Measurements from ENCODE around the gene POLR2E. TPM values are rescaled to one million over a fixed set of nuclear protein-coding genes. Genes with fewer than 3 reads are reported as not detected.

The POLR2E gene
- total RNA-seq, 1 donor from 2014 or later: 140 TPM

DNA sequence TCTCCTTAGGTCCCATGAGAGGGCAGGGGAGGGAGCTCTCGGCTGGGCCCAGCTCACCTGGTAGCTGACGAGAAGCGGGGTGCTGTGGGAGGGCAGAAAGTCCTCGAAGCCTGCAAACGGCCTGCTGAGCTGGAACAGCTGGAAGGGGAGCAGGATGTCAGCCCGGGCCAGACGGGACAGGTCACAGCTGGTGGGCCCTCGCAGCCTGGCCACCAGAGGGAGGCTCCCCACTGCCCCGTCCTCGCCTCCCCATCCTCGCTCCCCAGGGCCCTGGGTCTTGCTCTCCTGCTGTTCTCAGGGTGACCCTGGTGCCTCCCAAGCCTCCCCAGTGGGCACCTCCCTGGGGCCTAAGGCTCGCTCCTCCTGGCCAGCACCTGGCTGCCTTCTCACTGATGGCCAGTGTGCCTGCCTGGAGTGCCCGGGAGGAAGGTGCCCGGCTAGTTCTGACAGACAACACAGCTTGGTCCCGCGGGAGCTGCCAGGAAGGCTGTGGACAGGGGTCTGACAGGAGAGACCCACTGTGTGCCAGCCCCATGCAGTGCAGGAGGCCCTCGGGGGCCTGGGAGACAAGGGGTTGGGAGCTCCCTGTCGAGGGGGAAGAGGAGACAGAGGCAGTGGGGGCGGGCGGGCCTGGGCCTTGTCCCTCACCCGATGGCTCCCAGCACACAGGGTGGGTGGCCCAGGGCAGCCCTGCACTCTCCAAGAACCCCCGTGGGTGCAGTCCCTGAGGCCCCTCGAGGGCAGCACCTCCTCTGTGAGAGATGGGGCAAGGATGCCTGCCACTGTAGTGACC lies 28.9 kb upstream of the POLR2E start:
- H3K27ac ChIP-seq (replicated peaks): no peak overlapping the region
- no peak overlapping the region for H3K4me3 ChIP-seq
- TF ChIP-seq, protein P1, sequence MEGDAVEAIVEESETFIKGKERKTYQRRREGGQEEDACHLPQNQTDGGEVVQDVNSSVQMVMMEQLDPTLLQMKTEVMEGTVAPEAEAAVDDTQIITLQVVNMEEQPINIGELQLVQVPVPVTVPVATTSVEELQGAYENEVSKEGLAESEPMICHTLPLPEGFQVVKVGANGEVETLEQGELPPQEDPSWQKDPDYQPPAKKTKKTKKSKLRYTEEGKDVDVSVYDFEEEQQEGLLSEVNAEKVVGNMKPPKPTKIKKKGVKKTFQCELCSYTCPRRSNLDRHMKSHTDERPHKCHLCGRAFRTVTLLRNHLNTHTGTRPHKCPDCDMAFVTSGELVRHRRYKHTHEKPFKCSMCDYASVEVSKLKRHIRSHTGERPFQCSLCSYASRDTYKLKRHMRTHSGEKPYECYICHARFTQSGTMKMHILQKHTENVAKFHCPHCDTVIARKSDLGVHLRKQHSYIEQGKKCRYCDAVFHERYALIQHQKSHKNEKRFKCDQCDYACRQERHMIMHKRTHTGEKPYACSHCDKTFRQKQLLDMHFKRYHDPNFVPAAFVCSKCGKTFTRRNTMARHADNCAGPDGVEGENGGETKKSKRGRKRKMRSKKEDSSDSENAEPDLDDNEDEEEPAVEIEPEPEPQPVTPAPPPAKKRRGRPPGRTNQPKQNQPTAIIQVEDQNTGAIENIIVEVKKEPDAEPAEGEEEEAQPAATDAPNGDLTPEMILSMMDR (IDR thresholded peaks at IDR 0.05; ENCODE audit: borderline replicate concordance): no peak
- no peaks in the 10 kb centered on the region for H3K27me3 ChIP-seq (ENCODE audit: low read depth)
- intact Hi-C loops (cut with micrococcal nuclease): loop anchor here (10.0 kb wide), 1 partner anchor 61 kb away; no protein-coding TSS in a partner anchor
- H3K4me1 ChIP-seq: no peaks in the 10 kb centered on the region
- H3K9me3 ChIP-seq (replicated peaks): no peaks in the 10 kb centered on the region
- DNase-seq: no peak
- peaks cover 87% of the 10 kb centered on the region for H3K36me3 ChIP-seq

DNA sequence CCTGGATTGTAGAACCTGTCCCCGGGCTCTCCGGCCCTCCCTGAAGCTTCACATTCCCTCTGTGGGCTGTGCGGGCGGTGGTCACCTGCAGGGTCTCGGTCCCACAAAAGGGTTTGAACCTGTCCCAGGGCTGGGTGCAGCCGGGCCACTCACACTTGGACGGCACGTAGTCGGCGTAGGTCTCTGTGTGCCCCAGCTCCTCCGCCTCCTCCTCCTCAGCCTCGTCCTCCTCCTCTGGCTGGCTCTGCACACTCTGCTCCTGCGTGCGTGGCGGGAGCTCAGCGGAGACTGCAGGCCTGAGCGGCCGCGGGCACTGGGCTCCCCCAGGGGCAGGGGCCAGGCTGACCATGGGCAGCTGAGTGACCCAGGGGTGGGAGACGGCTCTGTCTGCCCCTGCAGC lies 28.2 kb upstream of the POLR2E start:
- no peaks in the 10 kb centered on the region for H3K27me3 ChIP-seq (ENCODE audit: low read depth)
- TF ChIP-seq, protein P1 (IDR thresholded peaks at IDR 0.05; ENCODE audit: borderline replicate concordance): no peak
- intact Hi-C loops (cut with micrococcal nuclease): loop anchor here (10.0 kb wide), 1 partner anchor 61 kb away; no protein-coding TSS in a partner anchor
- no peaks in the 10 kb centered on the region for H3K9me3 ChIP-seq (replicated peaks)
- H3K4me3 ChIP-seq: no peak overlapping the region
- no peaks in the 10 kb centered on the region for H3K4me1 ChIP-seq
- no peak for DNase-seq
- peaks cover 92% of the 10 kb centered on the region for H3K36me3 ChIP-seq
- H3K27ac ChIP-seq (replicated peaks): no peak overlapping the region

DNA sequence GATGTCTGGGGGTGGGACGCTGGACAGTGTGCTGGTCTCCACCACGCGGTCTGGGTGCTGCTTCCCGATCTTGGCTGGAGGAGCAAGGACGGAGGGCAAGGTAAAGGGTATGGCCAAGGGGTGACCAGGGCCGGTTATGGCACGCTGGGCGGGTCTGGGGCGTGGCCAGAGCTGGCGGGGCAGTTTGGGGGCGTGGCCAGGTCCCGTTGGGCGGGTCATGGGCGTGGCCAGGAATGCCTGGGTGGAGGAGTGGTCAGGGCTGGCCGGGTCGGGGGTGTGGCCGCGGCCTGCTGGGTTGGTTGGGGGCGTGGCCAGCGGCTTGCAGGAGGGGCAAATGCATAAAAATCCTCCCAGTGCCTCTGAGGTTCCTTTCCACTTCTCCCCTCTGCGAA lies 27.8 kb upstream of the POLR2E start:
- H3K9me3 ChIP-seq (replicated peaks): no peaks in the 10 kb centered on the region
- no peak overlapping the region for H3K27ac ChIP-seq (replicated peaks)
- no peak for DNase-seq
- intact Hi-C loops (cut with micrococcal nuclease): loop anchor here (10.0 kb wide), 1 partner anchor 62 kb away; no protein-coding TSS in a partner anchor
- TF ChIP-seq, protein P1 (IDR thresholded peaks at IDR 0.05; ENCODE audit: borderline replicate concordance): no peak
- H3K36me3 ChIP-seq: peaks cover 94% of the 10 kb centered on the region
- no peaks in the 10 kb centered on the region for H3K4me1 ChIP-seq
- no peaks in the 10 kb centered on the region for H3K27me3 ChIP-seq (ENCODE audit: low read depth)
- no peak overlapping the region for H3K4me3 ChIP-seq

DNA sequence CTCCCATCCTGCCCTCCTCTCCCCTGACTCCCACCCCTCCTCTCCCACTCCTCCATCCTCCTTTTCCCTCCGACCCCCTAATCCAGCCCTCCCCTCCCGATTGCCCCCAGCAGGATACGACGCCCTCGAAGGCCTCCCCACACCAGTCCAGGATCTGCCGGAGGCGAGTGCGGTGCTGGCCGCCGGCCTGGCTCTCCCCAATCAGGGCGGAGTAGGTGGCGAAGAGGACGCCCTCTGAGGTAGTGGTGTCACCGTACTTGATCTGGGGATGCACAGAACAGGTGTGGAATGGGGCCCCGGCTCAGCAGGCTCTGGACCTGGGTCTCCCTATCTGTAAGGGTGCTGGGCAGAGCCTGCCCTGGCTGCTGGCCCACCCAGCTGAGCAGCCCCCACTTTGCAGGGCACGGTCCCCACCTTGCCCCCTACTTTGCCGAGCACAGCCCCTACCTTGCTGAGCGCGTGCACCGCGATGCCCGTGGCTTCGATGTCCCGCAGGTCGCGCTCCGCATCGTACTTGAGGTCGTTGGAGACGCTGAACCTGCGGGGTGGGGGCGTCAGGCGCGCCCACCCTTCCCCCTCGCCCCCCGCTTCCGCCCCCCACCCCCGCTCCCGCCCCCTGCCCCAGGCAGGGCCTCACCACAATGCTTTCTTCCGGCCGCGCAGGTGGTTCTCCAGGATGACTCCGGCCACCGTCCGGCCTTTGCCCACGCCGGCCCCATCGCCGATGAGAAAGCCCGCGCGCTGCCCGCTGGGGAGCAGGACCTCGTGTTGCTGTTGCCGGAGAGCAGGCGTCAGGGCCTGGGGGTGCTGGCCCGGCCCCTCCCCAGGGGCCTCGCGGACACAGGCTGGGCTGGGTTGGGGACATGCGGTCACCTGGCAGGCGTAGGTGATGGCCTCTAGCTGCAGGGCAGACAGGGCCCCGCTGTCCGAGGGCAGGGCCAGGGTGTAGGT lies 27.1 kb upstream of the POLR2E start:
- H3K27ac ChIP-seq (replicated peaks): no peak overlapping the region
- no peaks in the 10 kb centered on the region for H3K9me3 ChIP-seq (replicated peaks)
- no peaks in the 10 kb centered on the region for H3K27me3 ChIP-seq (ENCODE audit: low read depth)
- H3K36me3 ChIP-seq: peaks cover 95% of the 10 kb centered on the region
- no peak for DNase-seq
- TF ChIP-seq, protein P1 (IDR thresholded peaks at IDR 0.05; ENCODE audit: borderline replicate concordance): no peak
- no peaks in the 10 kb centered on the region for H3K4me1 ChIP-seq
- intact Hi-C loops (cut with micrococcal nuclease): loop anchor here (10.0 kb wide), 1 partner anchor 63 kb away; no protein-coding TSS in a partner anchor
- no peak overlapping the region for H3K4me3 ChIP-seq

DNA sequence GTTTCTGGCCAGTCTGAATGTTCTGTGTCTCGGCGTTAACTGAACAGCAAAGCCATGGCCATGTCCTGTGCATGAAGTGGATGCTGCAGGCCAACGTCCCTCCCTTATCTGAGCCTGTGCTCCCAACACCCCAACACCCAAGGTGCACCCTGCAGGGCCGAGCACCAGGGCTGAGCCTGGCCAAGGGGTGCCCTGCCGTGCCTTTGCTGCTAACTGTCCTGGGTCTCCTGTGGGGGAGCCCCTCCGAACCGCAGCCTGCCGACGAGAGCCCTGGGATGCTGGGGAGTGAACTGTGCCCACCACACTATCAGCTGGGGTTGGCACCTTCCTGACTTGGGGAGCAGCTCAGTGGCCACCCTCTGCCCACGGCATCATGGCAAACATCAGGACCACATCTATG lies 26.2 kb upstream of the POLR2E start:
- TF ChIP-seq, protein P1 (IDR thresholded peaks at IDR 0.05; ENCODE audit: borderline replicate concordance): no peak
- H3K4me1 ChIP-seq: no peaks in the 10 kb centered on the region
- no peak for DNase-seq

More for the DNA sequence above, 26.2 kb upstream of the POLR2E start:
- Histone ChIP-seq H3K36me3 (peaks cover 95% of the 10 kb centered on the region), H3K27ac (replicated peaks) (no peak overlapping the region), H3K27me3 (ENCODE audit: low read depth) (no peaks in the 10 kb centered on the region), H3K4me3 (no peak overlapping the region), H3K9me3 (replicated peaks) (no peaks in the 10 kb centered on the region)
- intact Hi-C loops (cut with micrococcal nuclease): loop anchor here (10.0 kb wide), 1 partner anchor 63 kb away; no protein-coding TSS in a partner anchor

Measured in left ventricle myocardium inferior (tissue), 1 donor.